Keratinocyte (primary cell): ENCODE data around the gene TNFSF8. TPM values are rescaled to one million over a fixed set of nuclear protein-coding genes. Genes with fewer than 3 reads are reported as not detected.
A peak's percentile ranks its signal among the peaks of the same experiment; 100 is the strongest.

ENCODE experiments used
- DNase-seq: peaks from one replicate; pipeline ENCODE4 v3.0.0-alpha.2; 2011; ENCODE audit warnings: low read depth, missing footprints, low spot score
- FAIRE-seq: peaks from 2 replicates; lab custom pipeline; 2011; peaks lifted over from hg19 to GRCh38; lab: Jason Lieb, UNC
- H2AFZ ChIP-seq: 2 replicates; pipeline ENCODE4 v1.6.0; 2012; ENCODE audit warnings: low read length, control low read depth, inconsistent platforms; ENCODE audit not compliant: control insufficient read depth
- H3K27ac ChIP-seq: 2 replicates; pipeline ENCODE4 v1.5.1; 2011; ENCODE audit warnings: low read length; ENCODE audit not compliant: control insufficient read depth, insufficient read depth
- H3K27me3 ChIP-seq: 3 replicates; pipeline ENCODE4 v1.6.0; 2011; ENCODE audit warnings: low read length; ENCODE audit not compliant: control insufficient read depth, insufficient read depth; ENCODE audit errors: extremely low read depth
- H3K36me3 ChIP-seq, 2 experiments: 2 replicates in 1 of 2; 3 replicates in 1 of 2; pipeline ENCODE4 v1.5.1; 2011; ENCODE audit warnings: low read length in 2 of 2, mild to moderate bottlenecking in 1 of 2; ENCODE audit not compliant: control insufficient read depth in 2 of 2, insufficient read depth in 2 of 2; ENCODE audit errors: extremely low read depth in 1 of 2
- H3K4me1 ChIP-seq: 3 replicates; pipeline ENCODE4 v1.5.1; 2011; ENCODE audit warnings: low read length; ENCODE audit not compliant: control insufficient read depth, insufficient read depth; ENCODE audit errors: extremely low read depth
- H3K4me2 ChIP-seq: 3 replicates; pipeline ENCODE4 v1.6.0; 2011; ENCODE audit warnings: low read depth, low read length; ENCODE audit not compliant: control insufficient read depth, insufficient read depth; ENCODE audit errors: extremely low read depth
- H3K4me3 ChIP-seq, 3 experiments: fragments of 200-600 bp in 1 of 3; sonication (generic) in 1 of 3; 2 replicates in 2 of 3; 3 replicates in 1 of 3; pipeline ENCODE4 v1.5.1; 2011 to 2016; ENCODE audit warnings: low read length in 3 of 3, mild to moderate bottlenecking in 3 of 3, control low read depth in 2 of 3, inconsistent platforms in 1 of 3, low read depth in 1 of 3, mixed read lengths in 1 of 3, mixed run types in 1 of 3, moderate library complexity in 1 of 3; ENCODE audit not compliant: control insufficient read depth in 2 of 3, insufficient read depth in 2 of 3; ENCODE audit errors: extremely low read depth in 1 of 3
- H3K79me2 ChIP-seq: 2 replicates; pipeline ENCODE4 v1.6.0; 2012; ENCODE audit warnings: low read length; ENCODE audit not compliant: control insufficient read depth, insufficient read depth
- H3K9ac ChIP-seq: 3 replicates; pipeline ENCODE4 v1.6.0; 2011; ENCODE audit warnings: low read length; ENCODE audit not compliant: control insufficient read depth, insufficient read depth; ENCODE audit errors: extremely low read depth
- H3K9me1 ChIP-seq: 3 replicates; pipeline ENCODE4 v1.6.0; 2011; ENCODE audit warnings: low read length; ENCODE audit not compliant: control insufficient read depth, insufficient read depth; ENCODE audit errors: extremely low read depth
- H3K9me3 ChIP-seq: 2 replicates; pipeline ENCODE4 v1.5.1; 2012; ENCODE audit warnings: low read depth, low read length; ENCODE audit not compliant: control insufficient read depth
- H4K20me1 ChIP-seq: 3 replicates; pipeline ENCODE4 v1.6.0; 2011; ENCODE audit warnings: low read length; ENCODE audit not compliant: control insufficient read depth, insufficient read depth; ENCODE audit errors: extremely low read depth
- EZH2 ChIP-seq: IDR thresholded peaks from one replicate; pipeline ENCODE4 v1.6.1; 2012; ENCODE audit warnings: inconsistent platforms, mild to moderate bottlenecking, low read length, moderate library complexity
- dilution Hi-C: fragments of 300-500 bp; cut with MboI; formaldehyde crosslinking; loops from one replicate; pipeline ENCODE4 v1.7.0; 2020; ENCODE audit warnings: low sequenced_read_pairs; ENCODE audit not compliant: extremely low pct_ligation_motif_present
- polyA plus RNA-seq, 5 experiments: library from polyadenylated mRNA; depleted of rRNA in 3 of 5; stranded (reverse) in 3 of 5; stranded (forward) in 1 of 5; unstranded in 1 of 5; fragments of >200 nt; gene quantifications; 1 replicate in 1 of 5; 2 replicates in 3 of 5; 3 replicates in 1 of 5; pipeline versions ENCODE4 v1.2.1 to v1.2.3, GENCODE V29; 2011 to 2012; ENCODE audit warnings: missing spikeins in 2 of 5, low read depth in 1 of 5, low replicate concordance in 1 of 5
- TF ChIP-seq, protein P1 (sequence below), 3 experiments: IDR thresholded peaks in 1 of 3; conservative IDR thresholded peaks in 1 of 3; optimal IDR thresholded peaks in 1 of 3; 2 replicates in 2 of 3; 3 replicates in 1 of 3; pipeline versions ENCODE3 to v1.5.1; 2011; ENCODE audit warnings: low read length in 3 of 3, mild to moderate bottlenecking in 3 of 3, moderate library complexity in 2 of 3, control low read depth in 1 of 3, inconsistent platforms in 1 of 3; ENCODE audit not compliant: insufficient read depth in 2 of 3; ENCODE audit errors: extremely low read depth in 1 of 3

TNFSF8 gene
- polyA plus RNA-seq, 1 donor (not counting 4 experiments of a cell fraction or from before 2014, with no cell fraction given), result not detected

DNA sequence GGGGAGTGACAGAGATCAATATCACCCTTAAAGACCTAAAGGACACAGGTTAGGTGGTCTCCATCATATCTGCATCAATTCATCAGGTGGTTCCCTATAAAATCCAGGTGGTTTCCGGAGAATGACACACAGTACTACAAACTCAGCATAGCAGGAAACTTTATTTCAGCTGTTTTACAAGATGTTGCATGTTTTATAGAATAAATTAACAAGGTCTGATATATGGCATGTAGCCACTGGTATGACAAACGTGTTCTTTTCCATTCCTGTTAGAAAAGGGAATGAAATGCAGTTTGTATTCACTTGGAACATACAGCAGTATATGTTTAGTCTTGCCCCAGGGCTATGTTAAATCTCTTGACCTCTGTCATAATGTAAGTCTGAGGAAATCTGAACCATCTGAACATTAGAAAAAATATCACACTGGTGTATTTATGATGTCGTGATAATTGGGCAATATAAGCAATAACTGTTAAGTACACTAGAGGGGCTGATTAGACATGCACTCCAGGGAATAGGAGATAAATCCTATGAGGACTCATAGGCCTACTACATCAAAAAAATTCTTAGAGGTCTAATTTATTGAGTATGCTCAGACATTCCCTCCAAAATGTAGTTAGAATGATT lies 42.2 kb upstream of the TNFSF8 start:
- Histone ChIP-seq H2AFZ (no peak overlapping the region), H3K4me1 (peaks cover 3% of the 10 kb centered on the region), H3K9ac (no peak overlapping the region), H3K4me2 (no peak overlapping the region), H3K36me3 (no peaks in the 10 kb centered on the region), H4K20me1 (no peaks in the 10 kb centered on the region), H3K9me3 (no peaks in the 10 kb centered on the region), H3K9me1 (no peaks in the 10 kb centered on the region), H3K79me2 (no peaks in the 10 kb centered on the region), H3K27ac (no peak overlapping the region), H3K4me3 (no peak overlapping the region), H3K27me3 (no peaks in the 10 kb centered on the region)
- dilution Hi-C loops, result no loop called here
- TF ChIP-seq, protein P1, sequence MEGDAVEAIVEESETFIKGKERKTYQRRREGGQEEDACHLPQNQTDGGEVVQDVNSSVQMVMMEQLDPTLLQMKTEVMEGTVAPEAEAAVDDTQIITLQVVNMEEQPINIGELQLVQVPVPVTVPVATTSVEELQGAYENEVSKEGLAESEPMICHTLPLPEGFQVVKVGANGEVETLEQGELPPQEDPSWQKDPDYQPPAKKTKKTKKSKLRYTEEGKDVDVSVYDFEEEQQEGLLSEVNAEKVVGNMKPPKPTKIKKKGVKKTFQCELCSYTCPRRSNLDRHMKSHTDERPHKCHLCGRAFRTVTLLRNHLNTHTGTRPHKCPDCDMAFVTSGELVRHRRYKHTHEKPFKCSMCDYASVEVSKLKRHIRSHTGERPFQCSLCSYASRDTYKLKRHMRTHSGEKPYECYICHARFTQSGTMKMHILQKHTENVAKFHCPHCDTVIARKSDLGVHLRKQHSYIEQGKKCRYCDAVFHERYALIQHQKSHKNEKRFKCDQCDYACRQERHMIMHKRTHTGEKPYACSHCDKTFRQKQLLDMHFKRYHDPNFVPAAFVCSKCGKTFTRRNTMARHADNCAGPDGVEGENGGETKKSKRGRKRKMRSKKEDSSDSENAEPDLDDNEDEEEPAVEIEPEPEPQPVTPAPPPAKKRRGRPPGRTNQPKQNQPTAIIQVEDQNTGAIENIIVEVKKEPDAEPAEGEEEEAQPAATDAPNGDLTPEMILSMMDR (optimal IDR thresholded peaks at IDR 0.05 in 1 of 3, IDR thresholded peaks at IDR 0.05 in 1 of 3, conservative IDR thresholded peaks at IDR 0.05 in 1 of 3; ENCODE audit: extremely low read depth in 1 of 3, insufficient read depth in 2 of 3, low read length in 3 of 3), result no peak
- TF ChIP-seq EZH2, result no peak
- FAIRE-seq (peak; percentile 43), DNase-seq (no peak)

DNA sequence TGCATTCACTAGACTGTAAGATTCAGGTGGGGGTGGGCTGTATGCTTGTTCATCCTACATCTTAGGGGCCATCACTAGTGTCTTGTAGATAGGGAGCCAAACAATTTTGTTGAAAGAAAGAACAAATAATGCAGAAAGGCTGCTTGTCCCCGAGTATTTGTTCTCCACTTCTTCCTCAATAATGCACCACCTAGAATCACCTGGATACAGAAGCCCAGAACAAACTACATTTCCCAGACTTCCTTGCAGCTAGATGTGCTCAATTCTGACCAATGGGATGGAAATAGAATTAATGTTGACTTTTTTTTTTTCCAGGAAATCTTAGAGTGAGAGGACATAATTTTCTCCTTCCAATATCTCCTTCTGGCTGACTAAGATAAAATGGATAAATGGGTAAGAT lies 38.9 kb upstream of the TNFSF8 start:
- no peak overlapping the region for H3K4me2 ChIP-seq
- H2AFZ ChIP-seq, result no peak overlapping the region
- FAIRE-seq (no peak), DNase-seq (no peak)
- no peaks in the 10 kb centered on the region for H4K20me1 ChIP-seq
- peaks cover 2% of the 10 kb centered on the region for H3K27me3 ChIP-seq
- TF ChIP-seq, protein P1 (optimal IDR thresholded peaks at IDR 0.05 in 1 of 3, IDR thresholded peaks at IDR 0.05 in 1 of 3, conservative IDR thresholded peaks at IDR 0.05 in 1 of 3; ENCODE audit: extremely low read depth in 1 of 3, insufficient read depth in 2 of 3, low read length in 3 of 3), result no peak
- TF ChIP-seq EZH2, result no peak
- H3K9me3 ChIP-seq, result no peaks in the 10 kb centered on the region
- no peaks in the 10 kb centered on the region for H3K9me1 ChIP-seq
- no peaks in the 10 kb centered on the region for H3K36me3 ChIP-seq
- H3K4me3 ChIP-seq, result no peak overlapping the region
- no peak overlapping the region for H3K9ac ChIP-seq
- peaks cover 3% of the 10 kb centered on the region for H3K4me1 ChIP-seq
- H3K79me2 ChIP-seq, result no peaks in the 10 kb centered on the region
- dilution Hi-C loops, result no loop called here
- H3K27ac ChIP-seq, result no peak overlapping the region
